GM12865 (cell line): Measurements from ENCODE around the gene IL22.

Source experiments
- DNase-seq: peaks from one replicate; pipeline ENCODE4 v3.0.0; 2010; ENCODE audit warnings: low read depth
- H3K4me3 ChIP-seq: 2 replicates; pipeline ENCODE4 v1.5.1; 2011; ENCODE audit warnings: mild to moderate bottlenecking, low read depth, low read length, control low read depth
- TF ChIP-seq, protein P1 (sequence below): IDR thresholded peaks from 2 replicates; pipeline ENCODE4 v1.5.1; 2011; ENCODE audit warnings: low read length, control low read depth, low read depth, inconsistent platforms; ENCODE audit not compliant: insufficient read depth; ENCODE audit errors: missing control alignments

The IL22 gene

DNA sequence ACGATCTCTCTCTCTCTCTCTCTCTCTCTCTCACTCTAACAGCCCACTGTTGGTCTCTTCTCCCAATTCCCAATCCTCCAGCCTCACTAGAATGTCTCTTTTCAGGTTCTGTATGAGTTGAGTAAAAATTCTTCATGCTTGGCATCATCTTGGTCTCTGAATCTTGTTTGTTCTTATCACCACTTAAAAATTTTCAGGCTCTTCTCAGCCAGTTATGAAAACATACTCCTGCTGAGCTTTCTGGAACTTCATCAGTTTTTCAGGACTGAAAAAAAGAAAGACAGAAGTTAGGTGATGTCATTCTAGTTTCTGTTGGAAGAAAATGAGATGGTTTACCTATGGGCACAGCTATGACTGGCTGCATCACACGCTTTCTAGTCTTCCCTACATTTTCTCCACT lies 11.5 kb upstream of the IL22 start:
- TF ChIP-seq, protein P1, sequence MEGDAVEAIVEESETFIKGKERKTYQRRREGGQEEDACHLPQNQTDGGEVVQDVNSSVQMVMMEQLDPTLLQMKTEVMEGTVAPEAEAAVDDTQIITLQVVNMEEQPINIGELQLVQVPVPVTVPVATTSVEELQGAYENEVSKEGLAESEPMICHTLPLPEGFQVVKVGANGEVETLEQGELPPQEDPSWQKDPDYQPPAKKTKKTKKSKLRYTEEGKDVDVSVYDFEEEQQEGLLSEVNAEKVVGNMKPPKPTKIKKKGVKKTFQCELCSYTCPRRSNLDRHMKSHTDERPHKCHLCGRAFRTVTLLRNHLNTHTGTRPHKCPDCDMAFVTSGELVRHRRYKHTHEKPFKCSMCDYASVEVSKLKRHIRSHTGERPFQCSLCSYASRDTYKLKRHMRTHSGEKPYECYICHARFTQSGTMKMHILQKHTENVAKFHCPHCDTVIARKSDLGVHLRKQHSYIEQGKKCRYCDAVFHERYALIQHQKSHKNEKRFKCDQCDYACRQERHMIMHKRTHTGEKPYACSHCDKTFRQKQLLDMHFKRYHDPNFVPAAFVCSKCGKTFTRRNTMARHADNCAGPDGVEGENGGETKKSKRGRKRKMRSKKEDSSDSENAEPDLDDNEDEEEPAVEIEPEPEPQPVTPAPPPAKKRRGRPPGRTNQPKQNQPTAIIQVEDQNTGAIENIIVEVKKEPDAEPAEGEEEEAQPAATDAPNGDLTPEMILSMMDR, result no peak
- H3K4me3 ChIP-seq, result no peak overlapping the region
- DNase-seq, result no peak

DNA sequence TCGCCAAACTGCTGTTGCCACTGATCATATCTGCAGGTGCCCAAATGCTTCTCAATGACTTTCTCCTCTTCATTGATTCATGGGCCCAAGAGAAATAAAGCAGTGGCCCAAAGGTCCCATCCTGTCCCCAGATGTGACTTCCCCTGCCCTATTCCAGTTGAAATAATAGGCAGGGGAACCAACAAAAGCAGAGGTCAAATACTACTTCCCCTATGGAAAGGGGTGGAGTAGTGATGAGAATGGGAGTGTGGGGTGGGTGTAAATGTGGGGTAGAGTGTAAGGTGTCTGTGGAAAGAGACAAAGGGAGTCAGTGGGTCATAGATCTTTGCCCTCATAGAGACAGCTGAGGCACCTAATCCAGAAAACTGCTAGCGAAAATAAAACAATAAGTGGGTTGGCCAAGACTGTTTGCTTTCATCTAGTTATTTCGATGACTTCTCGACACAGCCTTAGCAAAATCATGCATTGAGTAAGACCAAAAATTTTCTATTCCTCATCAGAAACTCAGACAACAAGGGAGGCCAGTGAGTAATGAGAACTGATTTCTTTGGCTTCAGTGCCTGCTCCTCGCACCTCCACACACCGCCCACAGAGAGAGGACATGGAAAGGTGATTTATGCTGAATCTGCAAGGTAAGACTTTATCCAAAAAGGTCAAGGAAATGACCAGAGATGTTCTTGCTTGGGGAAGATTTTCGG lies 10.9 kb upstream of the IL22 start:
- TF ChIP-seq, protein P1, result no peak
- no peak for DNase-seq
- no peak overlapping the region for H3K4me3 ChIP-seq

DNA sequence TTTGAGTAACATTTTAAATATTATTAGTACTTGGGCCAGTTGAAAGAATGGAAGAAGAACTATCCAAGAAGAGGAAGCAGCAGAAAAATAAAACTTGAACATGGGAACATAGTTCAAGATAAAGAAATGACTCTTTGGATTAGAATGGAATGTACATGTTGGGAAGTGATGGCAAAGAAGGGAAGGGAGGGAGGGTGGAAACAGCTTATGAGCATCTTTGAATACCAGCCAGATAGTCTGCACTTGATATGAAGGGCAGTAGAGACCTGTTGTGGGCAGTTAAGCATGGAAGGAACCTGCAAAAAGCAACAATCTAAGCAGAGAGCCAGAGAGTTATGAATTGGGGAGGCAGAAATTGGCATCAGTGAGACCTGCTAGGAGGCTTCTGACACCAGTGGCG lies 10.0 kb upstream of the IL22 start:
- TF ChIP-seq, protein P1, result no peak
- no peak for DNase-seq

DNA sequence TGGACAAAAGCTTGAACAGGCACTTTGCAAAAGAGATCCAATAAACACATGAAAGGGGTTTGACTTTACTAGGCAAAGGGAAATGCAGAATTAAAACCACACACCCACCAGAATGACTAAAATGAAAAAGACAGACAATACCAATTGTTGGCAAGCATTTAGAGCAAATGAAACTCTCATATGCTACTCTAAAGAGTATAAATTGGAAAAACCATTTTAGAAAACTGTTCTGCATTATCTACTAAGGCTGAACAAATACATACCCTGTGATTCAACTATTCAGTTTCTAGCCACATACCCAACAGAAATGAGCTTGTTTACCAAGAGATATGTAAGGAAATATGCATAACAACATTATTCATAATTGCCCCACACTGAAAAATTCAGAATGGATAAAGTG lies 8.5 kb upstream of the IL22 start:
- H3K4me3 ChIP-seq, result no peak overlapping the region
- DNase-seq, result no peak
- TF ChIP-seq, protein P1, result no peak

More for the DNA sequence above, 10.0 kb upstream of the IL22 start:
- no peak overlapping the region for H3K4me3 ChIP-seq

DNA sequence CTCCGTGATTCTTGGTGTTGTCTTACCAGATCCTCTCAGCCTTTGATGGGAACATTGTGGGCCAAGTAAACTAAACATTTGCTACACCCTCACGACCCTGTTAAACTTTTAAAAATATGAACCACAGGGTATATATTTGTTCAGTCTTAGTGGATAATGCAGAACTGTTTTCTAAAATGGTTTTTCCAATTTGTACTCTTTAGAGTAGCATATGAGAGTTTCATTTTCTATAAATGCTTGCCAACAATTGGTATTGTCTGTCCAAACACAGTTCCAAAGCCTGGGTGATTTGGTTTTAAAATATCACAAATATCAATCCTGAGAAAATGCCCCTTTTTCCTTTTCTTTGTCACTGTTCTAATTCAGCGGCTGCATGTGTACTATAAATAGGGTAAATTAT lies 6.7 kb upstream of the IL22 start:
- DNase-seq, result no peak
- TF ChIP-seq, protein P1, result no peak
- no peak overlapping the region for H3K4me3 ChIP-seq

DNA sequence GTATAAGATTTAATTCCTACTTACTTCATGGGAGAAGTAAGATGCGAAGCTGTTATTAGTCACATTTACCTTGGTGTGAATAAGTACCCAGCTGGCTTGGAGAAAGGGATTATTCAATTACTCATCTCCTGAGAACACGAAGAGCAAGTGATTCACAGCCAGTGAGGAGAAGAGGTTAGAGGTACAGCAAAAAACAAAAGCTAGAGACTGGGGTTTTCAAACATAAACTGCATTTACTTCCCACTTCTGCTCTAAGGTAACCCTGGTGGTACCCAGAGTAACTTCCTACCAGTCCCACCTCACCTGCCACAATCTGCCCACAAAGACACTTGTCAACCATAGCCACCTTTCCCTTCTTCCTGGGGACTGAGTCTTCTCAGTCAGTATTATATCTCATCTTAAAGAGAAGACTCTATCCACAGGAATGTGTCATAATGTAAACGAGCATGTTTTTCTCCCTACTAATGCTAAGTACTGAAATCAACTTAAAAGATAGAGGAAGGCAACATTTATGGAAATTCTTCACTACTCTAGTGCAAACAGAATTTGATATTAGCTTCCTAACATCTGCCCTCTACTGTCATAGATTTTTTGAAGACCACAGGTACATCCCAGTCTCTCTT lies 6.0 kb upstream of the IL22 start:
- H3K4me3 ChIP-seq, result no peak overlapping the region
- DNase-seq, result peak; percentile 31
- TF ChIP-seq, protein P1, result no peak
